ENCODE measurements around the gene VPS13C. TPM values are rescaled to one million over a fixed set of nuclear protein-coding genes. Genes with fewer than 3 reads are reported as not detected.
A peak's percentile ranks its signal among the peaks of the same experiment; 100 is the strongest.

VPS13C gene
- total and polyA plus RNA-seq, 2 experiments from 2014 or later: 6.7 to 60.9 TPM

GRCh38 chr15:61907753-61908086, 152.5 kb downstream of the VPS13C start:
- H4K20me1 ChIP-seq (ENCODE audit: insufficient read depth, poor library complexity, severe bottlenecking): no peaks in the 10 kb centered on the region
- H3K27me3 ChIP-seq: no peaks in the 10 kb centered on the region
- peaks cover 4% of the 10 kb centered on the region for H3K4me1 ChIP-seq (ENCODE audit: insufficient read depth)
- H3K79me2 ChIP-seq: no peaks in the 10 kb centered on the region
- H3K27ac ChIP-seq: no peak overlapping the region
- H3K4me2 ChIP-seq: no peak overlapping the region
- 86% methylated on average over 1 of the region's 1 CpG for WGBS (ENCODE audit: low lambda C conversion rate, missing lambda C conversion rate)
- no peak for TF ChIP-seq EZH2 (IDR thresholded peaks at IDR 0.05; ENCODE audit: borderline replicate concordance)
- no peaks in the 10 kb centered on the region for H3K9me2 ChIP-seq (replicated peaks; ENCODE audit: insufficient read depth)
- H2AFZ ChIP-seq: no peak overlapping the region
- H3K4me3 ChIP-seq: no peak overlapping the region
- H3K9me3 ChIP-seq (ENCODE audit: low read depth): no peaks in the 10 kb centered on the region
- H3K36me3 ChIP-seq (replicated peaks; ENCODE audit: insufficient read depth, low read depth): no peaks in the 10 kb centered on the region
- no peak for DNase-seq (ENCODE audit: low spot score)

DNA sequence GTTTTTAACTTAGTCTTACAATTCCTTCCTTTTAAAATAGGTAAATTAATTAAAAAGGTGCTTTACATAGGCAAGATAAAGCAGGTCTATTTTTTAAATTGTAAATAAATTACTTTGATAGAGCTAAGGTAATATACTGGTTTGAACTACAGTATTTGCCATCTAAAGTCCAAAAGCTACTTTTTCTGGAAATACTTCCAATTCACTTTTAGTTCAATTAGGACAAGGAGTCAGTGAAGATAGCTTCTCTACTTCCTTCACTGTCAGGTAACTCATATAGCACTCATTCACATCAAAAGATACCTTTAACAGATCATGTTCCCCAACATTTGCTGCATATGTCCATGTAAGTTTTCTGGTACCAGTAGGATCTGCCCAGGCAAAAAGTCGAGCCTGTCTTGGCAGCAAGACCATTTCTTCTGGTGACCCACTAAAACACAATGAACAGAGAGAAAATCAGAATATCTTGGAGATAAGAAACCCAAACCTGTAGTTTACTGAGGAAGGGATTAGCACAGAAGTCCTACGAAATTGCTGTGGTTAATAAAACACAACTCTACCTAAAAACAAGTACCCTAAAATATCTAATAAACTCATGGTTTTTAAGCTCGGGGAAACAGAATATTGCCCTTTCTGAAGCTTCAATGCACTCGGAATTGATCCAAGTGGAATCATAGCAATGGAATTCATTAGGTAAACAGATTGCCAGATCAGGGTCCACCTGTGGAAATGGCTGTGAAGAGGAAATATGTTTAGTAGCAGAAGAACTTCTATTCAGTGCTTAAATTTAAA, 153.1 kb downstream of the VPS13C start:
- H3K4me1 ChIP-seq (ENCODE audit: insufficient read depth): peaks cover 4% of the 10 kb centered on the region
- no peaks in the 10 kb centered on the region for H3K27me3 ChIP-seq
- no peaks in the 10 kb centered on the region for H3K79me2 ChIP-seq
- H2AFZ ChIP-seq: no peak overlapping the region
- H3K4me3 ChIP-seq: no peak overlapping the region
- no peak for TF ChIP-seq EZH2 (IDR thresholded peaks at IDR 0.05; ENCODE audit: borderline replicate concordance)
- no peak for TF ChIP-seq CTCF (IDR thresholded peaks at IDR 0.05; ENCODE audit: poor library complexity)
- no peak for TF ChIP-seq EZH2phosphoT487 (IDR thresholded peaks at IDR 0.05; ENCODE audit: low read depth, severe bottlenecking, unreplicated experiment)
- H3K4me2 ChIP-seq: no peak overlapping the region
- peak; percentile 5 for DNase-seq (ENCODE audit: low spot score)
- H4K20me1 ChIP-seq (ENCODE audit: insufficient read depth, poor library complexity, severe bottlenecking): no peaks in the 10 kb centered on the region
- H3K36me3 ChIP-seq (replicated peaks; ENCODE audit: insufficient read depth, low read depth): no peaks in the 10 kb centered on the region
- WGBS (ENCODE audit: low lambda C conversion rate, missing lambda C conversion rate): 76% methylated on average over 4 of the region's 4 CpGs
- peak overlapping the region; percentile 14 for H3K27ac ChIP-seq
- no peaks in the 10 kb centered on the region for H3K9me3 ChIP-seq (ENCODE audit: low read depth)
- no peaks in the 10 kb centered on the region for H3K9me2 ChIP-seq (replicated peaks; ENCODE audit: insufficient read depth)

DNA sequence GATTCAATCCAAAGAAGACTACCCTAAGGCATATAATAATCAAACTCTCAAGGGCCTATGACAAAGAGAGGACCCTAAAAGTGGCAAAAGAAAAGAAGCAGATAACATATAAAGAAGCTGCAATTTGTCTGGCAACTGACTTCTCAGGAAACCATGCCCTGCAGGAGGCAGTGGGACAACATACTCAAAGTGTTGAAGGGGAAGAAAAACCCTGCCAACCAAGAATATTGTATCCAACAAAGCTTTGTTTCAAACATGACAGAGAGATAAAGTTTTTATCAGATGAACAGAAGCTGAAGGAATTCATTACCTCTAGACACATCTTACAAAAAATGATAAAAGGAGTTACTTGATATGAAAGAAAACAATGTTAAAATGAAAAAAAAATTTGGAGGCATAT, 167.1 kb downstream of the VPS13C start:
- Histone ChIP-seq H3K4me3 (no peak overlapping the region), H3K4me1 (ENCODE audit: insufficient read depth) (no peaks in the 10 kb centered on the region), H4K20me1 (ENCODE audit: insufficient read depth, poor library complexity, severe bottlenecking) (no peaks in the 10 kb centered on the region), H3K9me3 (ENCODE audit: low read depth) (peaks cover 22% of the 10 kb centered on the region), H3K27me3 (no peaks in the 10 kb centered on the region), H3K27ac (no peak overlapping the region), H2AFZ (no peak overlapping the region), H3K9me2 (replicated peaks; ENCODE audit: insufficient read depth) (no peaks in the 10 kb centered on the region), H3K79me2 (no peaks in the 10 kb centered on the region), H3K36me3 (replicated peaks; ENCODE audit: insufficient read depth, low read depth) (no peaks in the 10 kb centered on the region), H3K4me2 (no peak overlapping the region)
- DNase-seq (ENCODE audit: low spot score): no peak
- no peak for TF ChIP-seq EZH2 (IDR thresholded peaks at IDR 0.05; ENCODE audit: borderline replicate concordance)
- no peak for TF ChIP-seq CTCF (IDR thresholded peaks at IDR 0.05; ENCODE audit: poor library complexity)
- no peak for TF ChIP-seq EZH2phosphoT487 (IDR thresholded peaks at IDR 0.05; ENCODE audit: low read depth, severe bottlenecking, unreplicated experiment)

DNA sequence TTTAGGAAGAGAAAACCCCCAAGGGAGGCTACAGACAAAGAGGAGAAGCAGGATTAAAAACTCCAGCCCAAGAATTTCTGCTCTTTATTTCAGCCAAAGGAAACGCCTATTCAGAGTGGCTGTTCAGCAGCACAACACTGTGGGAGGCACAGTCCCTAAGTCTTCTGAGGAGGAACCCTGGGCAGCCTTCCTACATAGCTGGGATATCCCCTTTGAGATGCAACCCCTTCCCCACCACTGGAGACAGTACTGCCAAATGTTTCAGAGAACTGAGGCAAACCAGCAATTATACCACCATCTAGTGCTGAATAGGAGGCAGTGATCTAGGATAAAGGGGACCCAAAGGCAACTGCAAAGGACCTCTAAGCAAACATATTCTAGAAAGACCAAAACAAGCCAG, 168.1 kb downstream of the VPS13C start:
- Histone ChIP-seq H4K20me1 (ENCODE audit: insufficient read depth, poor library complexity, severe bottlenecking) (no peaks in the 10 kb centered on the region), H3K27ac (no peak overlapping the region), H3K4me3 (no peak overlapping the region), H3K27me3 (no peaks in the 10 kb centered on the region), H3K4me1 (ENCODE audit: insufficient read depth) (no peaks in the 10 kb centered on the region), H3K9me3 (ENCODE audit: low read depth) (peaks cover 22% of the 10 kb centered on the region), H3K4me2 (no peak overlapping the region), H3K79me2 (no peaks in the 10 kb centered on the region), H3K9me2 (replicated peaks; ENCODE audit: insufficient read depth) (no peaks in the 10 kb centered on the region), H3K36me3 (replicated peaks; ENCODE audit: insufficient read depth, low read depth) (no peaks in the 10 kb centered on the region), H2AFZ (no peak overlapping the region)
- TF ChIP-seq EZH2phosphoT487 (IDR thresholded peaks at IDR 0.05; ENCODE audit: low read depth, severe bottlenecking, unreplicated experiment): no peak
- TF ChIP-seq EZH2 (IDR thresholded peaks at IDR 0.05; ENCODE audit: borderline replicate concordance): no peak
- no peak for TF ChIP-seq CTCF (IDR thresholded peaks at IDR 0.05; ENCODE audit: poor library complexity)
- DNase-seq (ENCODE audit: low spot score): no peak
- 95% methylated on average over 1 of the region's 1 CpG for WGBS (ENCODE audit: low lambda C conversion rate, missing lambda C conversion rate)

Measured in hepatocyte (in vitro differentiated cells).